ENCODE results near the gene UVRAG.

UVRAG gene

GRCh38 chr11:76035020-76035419 lies 220.0 kb downstream of the UVRAG start:
- Histone ChIP-seq H3K4me1 (no peaks in the 10 kb centered on the region), H3K27me3 (no peaks in the 10 kb centered on the region), H4K20me1 (no peaks in the 10 kb centered on the region), H3K9me3 (no peaks in the 10 kb centered on the region), H3K9ac (no peak overlapping the region), H3K4me3 (no peak overlapping the region), H3K27ac (no peak overlapping the region), H3K4me2 (no peak overlapping the region), H3K36me3 (peaks cover 15% of the 10 kb centered on the region)
- no peak for TF ChIP-seq Cebpa-rat (IDR thresholded peaks at IDR 0.05)

GRCh38 chr11:76038608-76039007 lies 223.6 kb downstream of the UVRAG start:
- no peak for TF ChIP-seq Cebpa-rat (IDR thresholded peaks at IDR 0.05)
- no peaks in the 10 kb centered on the region for H3K27me3 ChIP-seq
- no peak overlapping the region for H3K4me3 ChIP-seq
- H4K20me1 ChIP-seq: no peaks in the 10 kb centered on the region
- H3K4me2 ChIP-seq: no peak overlapping the region
- peaks cover 15% of the 10 kb centered on the region for H3K36me3 ChIP-seq
- no peaks in the 10 kb centered on the region for H3K9me3 ChIP-seq
- H3K4me1 ChIP-seq: no peaks in the 10 kb centered on the region
- no peak overlapping the region for H3K27ac ChIP-seq
- no peak overlapping the region for H3K9ac ChIP-seq

GRCh38 chr11:76041208-76041607 lies 226.2 kb downstream of the UVRAG start:
- no peaks in the 10 kb centered on the region for H3K27me3 ChIP-seq
- H3K4me2 ChIP-seq: no peak overlapping the region
- no peaks in the 10 kb centered on the region for H3K4me1 ChIP-seq
- peaks cover 5% of the 10 kb centered on the region; the same call in 1 of the 2 replicates for H3K9me3 ChIP-seq
- TF ChIP-seq Cebpa-rat (IDR thresholded peaks at IDR 0.05): no peak
- H3K9ac ChIP-seq: no peak overlapping the region
- no peak overlapping the region for H3K4me3 ChIP-seq
- H3K27ac ChIP-seq: no peak overlapping the region
- H3K36me3 ChIP-seq: peaks cover 25% of the 10 kb centered on the region
- no peaks in the 10 kb centered on the region for H4K20me1 ChIP-seq

- Histone ChIP-seq H3K36me3 (peaks cover 45% of the 10 kb centered on the region), H3K9ac (no peak overlapping the region)
Observed at GRCh38 chr11:76044750-76045320, 229.8 kb downstream of the UVRAG start.

GRCh38 chr11:76047231-76047630 lies 232.2 kb downstream of the UVRAG start:
- Histone ChIP-seq H3K9ac (no peak overlapping the region), H3K9me3 (peaks cover 54% of the 10 kb centered on the region), H4K20me1 (no peaks in the 10 kb centered on the region), H3K27ac (no peak overlapping the region), H3K4me2 (no peak overlapping the region), H3K4me3 (no peak overlapping the region), H3K36me3 (peaks cover 48% of the 10 kb centered on the region), H3K27me3 (no peaks in the 10 kb centered on the region), H3K4me1 (no peaks in the 10 kb centered on the region)
- no peak for TF ChIP-seq Cebpa-rat (IDR thresholded peaks at IDR 0.05)

More at GRCh38 chr11:76044750-76045320, 229.8 kb downstream of the UVRAG start:
- H3K4me1 ChIP-seq: no peaks in the 10 kb centered on the region
- no peaks in the 10 kb centered on the region for H3K27me3 ChIP-seq
- H3K4me2 ChIP-seq: no peak overlapping the region
- H3K27ac ChIP-seq: no peak overlapping the region
- H3K4me3 ChIP-seq: no peak overlapping the region
- no peak for TF ChIP-seq Cebpa-rat (IDR thresholded peaks at IDR 0.05)
- H3K9me3 ChIP-seq: peaks cover 39% of the 10 kb centered on the region
- no peaks in the 10 kb centered on the region for H4K20me1 ChIP-seq

GRCh38 chr11:76047766-76048165 lies 232.8 kb downstream of the UVRAG start:
- no peak overlapping the region for H3K4me3 ChIP-seq
- no peak overlapping the region for H3K4me2 ChIP-seq
- H4K20me1 ChIP-seq: no peaks in the 10 kb centered on the region
- no peaks in the 10 kb centered on the region for H3K4me1 ChIP-seq
- H3K9me3 ChIP-seq: peaks cover 55% of the 10 kb centered on the region
- H3K36me3 ChIP-seq: peaks cover 52% of the 10 kb centered on the region
- H3K27me3 ChIP-seq: no peaks in the 10 kb centered on the region
- H3K9ac ChIP-seq: no peak overlapping the region
- TF ChIP-seq Cebpa-rat (IDR thresholded peaks at IDR 0.05): no peak
- H3K27ac ChIP-seq: no peak overlapping the region

- Histone ChIP-seq H3K36me3 (peaks cover 51% of the 10 kb centered on the region), H3K4me3 (no peak overlapping the region)
- TF ChIP-seq Cebpa-rat (IDR thresholded peaks at IDR 0.05): no peak
Observed at GRCh38 chr11:76048763-76049162, 233.8 kb downstream of the UVRAG start.

GRCh38 chr11:76049511-76049910 lies 234.5 kb downstream of the UVRAG start:
- peaks cover 48% of the 10 kb centered on the region for H3K36me3 ChIP-seq
- no peak overlapping the region for H3K4me2 ChIP-seq
- H3K27ac ChIP-seq: no peak overlapping the region
- H3K9ac ChIP-seq: no peak overlapping the region
- peaks cover 58% of the 10 kb centered on the region for H3K9me3 ChIP-seq
- TF ChIP-seq Cebpa-rat (IDR thresholded peaks at IDR 0.05): no peak
- no peaks in the 10 kb centered on the region for H3K4me1 ChIP-seq
- no peak overlapping the region; the same call in 1 of the 2 replicates for H3K4me3 ChIP-seq
- H3K27me3 ChIP-seq: no peaks in the 10 kb centered on the region
- no peaks in the 10 kb centered on the region for H4K20me1 ChIP-seq

More at GRCh38 chr11:76048763-76049162, 233.8 kb downstream of the UVRAG start:
- Histone ChIP-seq H3K4me1 (no peaks in the 10 kb centered on the region), H3K27ac (no peak overlapping the region), H3K4me2 (no peak overlapping the region), H4K20me1 (no peaks in the 10 kb centered on the region), H3K9me3 (peaks cover 61% of the 10 kb centered on the region), H3K9ac (no peak overlapping the region), H3K27me3 (no peaks in the 10 kb centered on the region)

- Histone ChIP-seq H3K27me3 (no peaks in the 10 kb centered on the region), H4K20me1 (peaks cover 6% of the 10 kb centered on the region; the same call in 1 of the 2 replicates), H3K36me3 (peaks cover 44% of the 10 kb centered on the region), H3K27ac (no peak overlapping the region), H3K4me1 (no peaks in the 10 kb centered on the region), H3K9me3 (peaks cover 51% of the 10 kb centered on the region), H3K9ac (no peak overlapping the region), H3K4me3 (no peak overlapping the region), H3K4me2 (no peak overlapping the region)
- no peak for TF ChIP-seq Cebpa-rat (IDR thresholded peaks at IDR 0.05)
Observed at GRCh38 chr11:76051937-76052336, 236.9 kb downstream of the UVRAG start.

GRCh38 chr11:76054330-76054729 lies 239.3 kb downstream of the UVRAG start:
- Histone ChIP-seq H3K4me1 (no peaks in the 10 kb centered on the region), H4K20me1 (peaks cover 6% of the 10 kb centered on the region; the same call in 1 of the 2 replicates), H3K36me3 (peaks cover 31% of the 10 kb centered on the region), H3K27ac (no peak overlapping the region), H3K4me3 (no peak overlapping the region), H3K9me3 (peaks cover 27% of the 10 kb centered on the region), H3K27me3 (no peaks in the 10 kb centered on the region), H3K4me2 (no peak overlapping the region), H3K9ac (no peak overlapping the region)
- no peak for TF ChIP-seq Cebpa-rat (IDR thresholded peaks at IDR 0.05)

Data from BLaER1 (cell line).